Loucy (cell line): ENCODE results near the gene CORO2A.
"Not testable (repeated sequence)": the region's sequence is repeated elsewhere in the genome, so short reads cannot be mapped to it uniquely, and the experiment has no call there.

Experiments used
- H2AFZ ChIP-seq: fragments of 200-600 bp; sonication (generic); 2 replicates; pipeline ENCODE4 v1.6.0; 2016; ENCODE audit warnings: antibody characterized with exemption, mild to moderate bottlenecking, low read length, moderate library complexity
- H3F3A ChIP-seq: fragments of 200-600 bp; 2 replicates; pipeline ENCODE4 v1.6.0; 2016; ENCODE audit warnings: antibody characterized with exemption, low read depth, mild to moderate bottlenecking
- H3K27me3 ChIP-seq: fragments of 200-600 bp; sonication (generic); 2 replicates; pipeline ENCODE4 v1.6.1; 2014; ENCODE audit warnings: low read length, mild to moderate bottlenecking; ENCODE audit not compliant: insufficient read depth, poor library complexity, severe bottlenecking
- H3K36me3 ChIP-seq: fragments of 200-600 bp; sonication (generic); 2 replicates; pipeline ENCODE4 v1.6.1; 2016; ENCODE audit warnings: low read length; ENCODE audit not compliant: insufficient read depth
- H3K4me1 ChIP-seq: fragments of 200-600 bp; sonication (generic); 2 replicates; pipeline ENCODE4 v1.5.1; 2014; ENCODE audit warnings: low read length, mild to moderate bottlenecking; ENCODE audit not compliant: insufficient read depth, poor library complexity, severe bottlenecking
- H3K4me2 ChIP-seq: fragments of 200-600 bp; sonication (generic); 2 replicates; pipeline ENCODE4 v1.6.0; 2014; ENCODE audit warnings: antibody characterized with exemption, low read length, low read depth, mild to moderate bottlenecking; ENCODE audit not compliant: poor library complexity, severe bottlenecking
- H3K4me3 ChIP-seq: fragments of 200-600 bp; sonication (generic); 2 replicates; pipeline ENCODE4 v1.5.1; 2014; ENCODE audit warnings: low read length, mild to moderate bottlenecking, mixed read lengths; ENCODE audit not compliant: poor library complexity, severe bottlenecking
- H3K79me2 ChIP-seq: fragments of 200-600 bp; sonication (generic); 2 replicates; pipeline ENCODE4 v1.6.1; 2014; ENCODE audit warnings: low read length; ENCODE audit not compliant: insufficient read depth
- H3K9ac ChIP-seq: fragments of 200-600 bp; sonication (generic); 2 replicates; pipeline ENCODE4 v1.6.0; 2014; ENCODE audit warnings: mild to moderate bottlenecking, low read depth, low read length, moderate library complexity; ENCODE audit not compliant: poor library complexity, severe bottlenecking
- H3K9me2 ChIP-seq: fragments of 200-600 bp; sonication (generic); replicated peaks from 2 replicates; pipeline ENCODE4 v1.6.1; 2016; ENCODE audit warnings: low read depth, low read length, mixed read lengths
- H3K9me3 ChIP-seq: fragments of 200-600 bp; sonication (generic); 2 replicates; pipeline ENCODE4 v1.6.1; 2014; ENCODE audit warnings: mild to moderate bottlenecking, antibody characterized with exemption, low read length, low read depth; ENCODE audit not compliant: insufficient read depth
- H4K20me1 ChIP-seq: fragments of 200-600 bp; sonication (generic); 2 replicates; pipeline ENCODE4 v1.6.0; 2014; ENCODE audit warnings: antibody characterized with exemption, low read length, mild to moderate bottlenecking; ENCODE audit not compliant: insufficient read depth, poor library complexity, severe bottlenecking
- CTCF ChIP-seq: fragments of 200-600 bp; sonication (generic); conservative IDR thresholded peaks from 2 replicates; pipeline ENCODE4 v1.5.1; 2014; ENCODE audit warnings: mild to moderate bottlenecking, antibody characterized with exemption, low read length
- EZH2phosphoT487 ChIP-seq: fragments of 200-600 bp; IDR thresholded peaks from 2 replicates; pipeline ENCODE4 v1.6.1; 2018; ENCODE audit warnings: antibody characterized with exemption, mild to moderate bottlenecking, moderate library complexity, borderline replicate concordance

Gene CORO2A

GRCh38 chr9:98130576-98131228 lies 61.7 kb downstream of the CORO2A start:
- Histone ChIP-seq H3K27me3 (no peaks in the 10 kb centered on the region), H3K36me3 (no peaks in the 10 kb centered on the region), H3K79me2 (no peaks in the 10 kb centered on the region), H3K9ac (no peak overlapping the region), H3K9me2 (no peaks in the 10 kb centered on the region), H3K4me3 (no peak overlapping the region), H3K4me1 (no peaks in the 10 kb centered on the region), H4K20me1 (no peaks in the 10 kb centered on the region), H3K9me3 (no peaks in the 10 kb centered on the region), H2AFZ (no peak overlapping the region), H3K4me2 (no peak overlapping the region), H3F3A (no peaks in the 10 kb centered on the region)
- TF ChIP-seq EZH2phosphoT487 = no peak
- TF ChIP-seq CTCF = no peak

GRCh38 chr9:98130060-98130459 lies 62.4 kb downstream of the CORO2A start:
- not testable (repeated sequence) for H3K9me3 ChIP-seq, H3K27me3 ChIP-seq, H3K79me2 ChIP-seq, H2AFZ ChIP-seq, H4K20me1 ChIP-seq, H3K9ac ChIP-seq, H3K36me3 ChIP-seq, H3K4me3 ChIP-seq, H3K4me2 ChIP-seq, H3K9me2 ChIP-seq, H3K4me1 ChIP-seq, H3F3A ChIP-seq

GRCh38 chr9:98129451-98129881 lies 63.0 kb downstream of the CORO2A start:
- TF ChIP-seq CTCF (no peak), EZH2phosphoT487 (no peak)

GRCh38 chr9:98128316-98128715 lies 64.1 kb downstream of the CORO2A start:
- H4K20me1 ChIP-seq = no peaks in the 10 kb centered on the region
- no peak overlapping the region for H3K4me3 ChIP-seq
- no peaks in the 10 kb centered on the region for H3K79me2 ChIP-seq
- no peak overlapping the region for H3K9ac ChIP-seq
- no peaks in the 10 kb centered on the region for H3F3A ChIP-seq
- H3K36me3 ChIP-seq = no peaks in the 10 kb centered on the region
- H3K9me2 ChIP-seq = no peaks in the 10 kb centered on the region
- H2AFZ ChIP-seq = no peak overlapping the region
- no peaks in the 10 kb centered on the region for H3K27me3 ChIP-seq
- no peaks in the 10 kb centered on the region for H3K4me1 ChIP-seq
- H3K4me2 ChIP-seq = no peak overlapping the region
- no peaks in the 10 kb centered on the region for H3K9me3 ChIP-seq
- no peak for TF ChIP-seq CTCF
- no peak for TF ChIP-seq EZH2phosphoT487

More at GRCh38 chr9:98129451-98129881, 63.0 kb downstream of the CORO2A start:
- H3K36me3 ChIP-seq = no peaks in the 10 kb centered on the region
- no peak overlapping the region for H3K9ac ChIP-seq
- no peaks in the 10 kb centered on the region for H3K9me2 ChIP-seq
- no peaks in the 10 kb centered on the region for H4K20me1 ChIP-seq
- no peaks in the 10 kb centered on the region for H3K79me2 ChIP-seq
- H3F3A ChIP-seq = no peaks in the 10 kb centered on the region
- H3K27me3 ChIP-seq = no peaks in the 10 kb centered on the region
- H3K4me3 ChIP-seq = no peak overlapping the region
- no peak overlapping the region for H2AFZ ChIP-seq
- H3K9me3 ChIP-seq = no peaks in the 10 kb centered on the region
- no peak overlapping the region for H3K4me2 ChIP-seq
- no peaks in the 10 kb centered on the region for H3K4me1 ChIP-seq
